ENCODE measurements around the gene EYA2. TPM values are rescaled to one million over a fixed set of nuclear protein-coding genes. Genes with fewer than 3 reads are reported as not detected.
"Not testable (repeated sequence)": the region's sequence is repeated elsewhere in the genome, so short reads cannot be mapped to it uniquely, and the experiment has no call there.

Gene EYA2
- total and polyA plus RNA-seq, 2 experiments from 2014 or later, result 0.18 TPM; not detected in 1

GRCh38 chr20:46875059-46875458 is 19.6 kb upstream of the EYA2 start:
- no peak overlapping the region for H3K4me2 ChIP-seq (ENCODE audit: unreplicated experiment)
- H2AFZ ChIP-seq, result no peak overlapping the region
- no peaks in the 10 kb centered on the region for H3F3A ChIP-seq (ENCODE audit: insufficient read depth)
- no peaks in the 10 kb centered on the region for H3K79me2 ChIP-seq (ENCODE audit: insufficient read depth)
- H3K9me2 ChIP-seq (ENCODE audit: insufficient read depth), result no peaks in the 10 kb centered on the region
- H3K9me3 ChIP-seq (ENCODE audit: low read depth), result no peaks in the 10 kb centered on the region
- no peak overlapping the region for H3K4me3 ChIP-seq
- WGBS, 2 experiments (ENCODE audit: low coverage in 1 of 2, low lambda C conversion rate in 2 of 2, missing lambda C conversion rate in 2 of 2), result 51 to 56% methylated on average over 4 of the region's 4 CpGs
- no peak overlapping the region for H3K27ac ChIP-seq
- in situ Hi-C loops (cut with MboI), result no loop called here
- no peaks in the 10 kb centered on the region for H4K20me1 ChIP-seq (ENCODE audit: insufficient read depth)
- H3K27me3 ChIP-seq (replicated peaks; ENCODE audit: insufficient read depth), result no peaks in the 10 kb centered on the region
- no peaks in the 10 kb centered on the region for H3K4me1 ChIP-seq (ENCODE audit: insufficient read depth)
- H3K9ac ChIP-seq, result no peak overlapping the region
- H3K36me3 ChIP-seq (ENCODE audit: low read depth), result no peaks in the 10 kb centered on the region
- no peak for DNase-seq
- no peak for TF ChIP-seq EZH2phosphoT487 (IDR thresholded peaks at IDR 0.05; ENCODE audit: insufficient read depth, low read depth)
- no peak for TF ChIP-seq EZH2 (IDR thresholded peaks at IDR 0.05; ENCODE audit: insufficient read depth, poor library complexity, severe bottlenecking)

- Histone ChIP-seq H3K36me3 (ENCODE audit: low read depth) (no peaks in the 10 kb centered on the region), H3K79me2 (ENCODE audit: insufficient read depth) (no peaks in the 10 kb centered on the region), H3K4me1 (ENCODE audit: insufficient read depth) (no peaks in the 10 kb centered on the region), H3K9me3 (ENCODE audit: low read depth) (no peaks in the 10 kb centered on the region), H3K27ac (no peak overlapping the region), H3K27me3 (replicated peaks; ENCODE audit: insufficient read depth) (no peaks in the 10 kb centered on the region; the same call in 1 of the 2 replicates), H2AFZ (no peak overlapping the region), H3K9ac (no peak overlapping the region), H3K4me2 (ENCODE audit: unreplicated experiment) (no peak overlapping the region), H3K9me2 (ENCODE audit: insufficient read depth) (no peaks in the 10 kb centered on the region), H4K20me1 (ENCODE audit: insufficient read depth) (no peaks in the 10 kb centered on the region), H3K4me3 (no peak overlapping the region), H3F3A (ENCODE audit: insufficient read depth) (no peaks in the 10 kb centered on the region)
- no peak for DNase-seq
- TF ChIP-seq EZH2phosphoT487 (IDR thresholded peaks at IDR 0.05; ENCODE audit: insufficient read depth, low read depth) (no peak), EZH2 (IDR thresholded peaks at IDR 0.05; ENCODE audit: insufficient read depth, poor library complexity, severe bottlenecking) (no peak)
- in situ Hi-C loops (cut with MboI), result no loop called here
- 57 to 69% methylated on average over 5 of the region's 5 CpGs for WGBS, 2 experiments (ENCODE audit: low coverage in 1 of 2, low lambda C conversion rate in 2 of 2, missing lambda C conversion rate in 2 of 2)
These were observed 15.3 kb upstream of the EYA2 start for GRCh38 chr20:46879386-46879785.

GRCh38 chr20:46879963-46880362 is 14.7 kb upstream of the EYA2 start:
- H3K27ac ChIP-seq; H3K36me3 ChIP-seq (ENCODE audit: low read depth); H3K4me1 ChIP-seq (ENCODE audit: insufficient read depth); H3K9me2 ChIP-seq (ENCODE audit: insufficient read depth); H3K9ac ChIP-seq; H3F3A ChIP-seq (ENCODE audit: insufficient read depth); H3K4me3 ChIP-seq; H3K9me3 ChIP-seq (ENCODE audit: low read depth); H4K20me1 ChIP-seq (ENCODE audit: insufficient read depth); H3K4me2 ChIP-seq (ENCODE audit: unreplicated experiment); DNase-seq; H3K79me2 ChIP-seq (ENCODE audit: insufficient read depth); in situ Hi-C loops (cut with MboI); H2AFZ ChIP-seq; H3K27me3 ChIP-seq (replicated peaks; ENCODE audit: insufficient read depth): not testable (repeated sequence)
- 59 to 69% methylated on average over 5 of the region's 5 CpGs for WGBS, 2 experiments (ENCODE audit: low coverage in 1 of 2, low lambda C conversion rate in 2 of 2, missing lambda C conversion rate in 2 of 2)

- no peak overlapping the region for H3K4me2 ChIP-seq (ENCODE audit: unreplicated experiment)
- in situ Hi-C loops (cut with MboI), result no loop called here
- peaks cover 20% of the 10 kb centered on the region for H3K27me3 ChIP-seq (replicated peaks; ENCODE audit: insufficient read depth)
- H2AFZ ChIP-seq, result no peak overlapping the region
- DNase-seq, result no peak
- TF ChIP-seq EZH2phosphoT487 (IDR thresholded peaks at IDR 0.05; ENCODE audit: insufficient read depth, low read depth) (no peak), EZH2 (IDR thresholded peaks at IDR 0.05; ENCODE audit: insufficient read depth, poor library complexity, severe bottlenecking) (no peak)
- H3K36me3 ChIP-seq (ENCODE audit: low read depth), result no peaks in the 10 kb centered on the region
- no peaks in the 10 kb centered on the region for H3K9me2 ChIP-seq (ENCODE audit: insufficient read depth)
- no peaks in the 10 kb centered on the region for H3K9me3 ChIP-seq (ENCODE audit: low read depth)
- WGBS, 2 experiments (ENCODE audit: low coverage in 1 of 2, low lambda C conversion rate in 2 of 2, missing lambda C conversion rate in 2 of 2), result 12 to 13% methylated on average over 6 of the region's 6 CpGs
- no peak overlapping the region for H3K4me3 ChIP-seq
- H3K79me2 ChIP-seq (ENCODE audit: insufficient read depth), result no peaks in the 10 kb centered on the region
- no peak overlapping the region for H3K27ac ChIP-seq
- no peaks in the 10 kb centered on the region for H3K4me1 ChIP-seq (ENCODE audit: insufficient read depth)
- H3K9ac ChIP-seq, result no peak overlapping the region
- no peaks in the 10 kb centered on the region for H3F3A ChIP-seq (ENCODE audit: insufficient read depth)
- H4K20me1 ChIP-seq (ENCODE audit: insufficient read depth), result no peaks in the 10 kb centered on the region
These were observed 10.8 kb upstream of the EYA2 start for GRCh38 chr20:46883892-46884291.

- Histone ChIP-seq H4K20me1 (ENCODE audit: insufficient read depth) (no peaks in the 10 kb centered on the region), H3K9ac (no peak overlapping the region), H3K4me3 (no peak overlapping the region), H3K36me3 (ENCODE audit: low read depth) (no peaks in the 10 kb centered on the region), H2AFZ (no peak overlapping the region), H3K9me2 (ENCODE audit: insufficient read depth) (no peaks in the 10 kb centered on the region), H3F3A (ENCODE audit: insufficient read depth) (no peaks in the 10 kb centered on the region), H3K79me2 (ENCODE audit: insufficient read depth) (no peaks in the 10 kb centered on the region), H3K27ac (no peak overlapping the region), H3K4me1 (ENCODE audit: insufficient read depth) (no peaks in the 10 kb centered on the region), H3K27me3 (replicated peaks; ENCODE audit: insufficient read depth) (peaks cover 48% of the 10 kb centered on the region), H3K4me2 (ENCODE audit: unreplicated experiment) (no peak overlapping the region), H3K9me3 (ENCODE audit: low read depth) (no peaks in the 10 kb centered on the region)
- no peak for DNase-seq
- in situ Hi-C loops (cut with MboI), result no loop called here
- no peak for TF ChIP-seq EZH2 (IDR thresholded peaks at IDR 0.05; ENCODE audit: insufficient read depth, poor library complexity, severe bottlenecking)
- no peak for TF ChIP-seq EZH2phosphoT487 (IDR thresholded peaks at IDR 0.05; ENCODE audit: insufficient read depth, low read depth)
These were observed 4.0 kb upstream of the EYA2 start for GRCh38 chr20:46890682-46891081.

All from GM23248 (cell line).